Mucosa of descending colon (tissue), 3 donors: ENCODE measurements around the gene ENTPD2. TPM values are rescaled to one million over a fixed set of nuclear protein-coding genes. Genes with fewer than 3 reads are reported as not detected.

Experiments used
- ATAC-seq: fragments of 200-7000 bp; cut with Tn5 transposase; one replicate; pipeline ENCODE4 v1.9.1; 2020; ENCODE audit warnings: mild to moderate bottlenecking, moderate library complexity
- DNase-seq, 3 donors: peaks; one replicate each; pipeline ENCODE4 v3.0.0-alpha.2; 2020
- H3K36me3 ChIP-seq: fragments of 200-600 bp; one replicate; pipeline ENCODE4 v1.8.0; 2021; ENCODE audit warnings: low read depth, mild to moderate bottlenecking
- H3K4me1 ChIP-seq: fragments of 200-600 bp; one replicate; pipeline ENCODE4 v1.8.0; 2021; ENCODE audit warnings: low read depth, mild to moderate bottlenecking
- H3K4me3 ChIP-seq: fragments of 200-600 bp; one replicate; pipeline ENCODE4 v1.8.0; 2021; ENCODE audit warnings: mild to moderate bottlenecking
- H3K9me3 ChIP-seq: fragments of 200-600 bp; one replicate; pipeline ENCODE4 v1.8.0; 2021; ENCODE audit warnings: mild to moderate bottlenecking
- CTCF ChIP-seq: fragments of 200-600 bp; IDR thresholded peaks from one replicate; pipeline ENCODE4 v1.8.0; 2022; ENCODE audit warnings: antibody characterized with exemption, mild to moderate bottlenecking
- intact Hi-C, 2 donors: fragments of 100-400 bp; cut with DNase I in 1 of 2; cut with micrococcal nuclease in 1 of 2; formaldehyde crosslinking; loops; one replicate each; pipeline versions ENCODE4 v1.11.0 to v1.11.1; 2022; cut with DNase I, micrococcal nuclease
- total RNA-seq, 3 donors: library from RNA; stranded (reverse); fragmentation: NEBNext Ultra II Directional in 2 of 3; extraction: Animal tissue kit (Norgen Biotek cat#: 25700) in 2 of 3; gene quantifications; one replicate each; pipeline versions ENCODE4 v1.2.1 to v1.2.4, GENCODE V29; 2021 to 2023
- donor health status: DM: no; HTN: no; CAD: no; lungs with moderate emphysema.
- donor health status: DM: no; HTN: no; CAD: no.
- donor health status: DM: no; HTN: yes; CAD: no.

ENTPD2 gene
- total RNA-seq, 3 donors from 2014 or later: 7.7 to 26.8 (median 10.7) TPM

GRCh38 chr9:137021979-137022661 is 31.7 kb downstream of the ENTPD2 start:
- H3K4me3 ChIP-seq: no peak overlapping the region
- DNase-seq: peak; percentile 97 to 98 (median 98)
- no peaks in the 10 kb centered on the region for H3K36me3 ChIP-seq
- no peaks in the 10 kb centered on the region for H3K9me3 ChIP-seq
- no peak for TF ChIP-seq CTCF
- H3K4me1 ChIP-seq: peaks cover 31% of the 10 kb centered on the region
- intact Hi-C loops: no loop called here
- peak; percentile 93 for ATAC-seq

GRCh38 chr9:137021568-137021978 is 32.3 kb downstream of the ENTPD2 start:
- no peak for TF ChIP-seq CTCF
- DNase-seq (peak in 2 of 3 donors; percentile 58 to 74), ATAC-seq (peak; percentile 7)
- no peaks in the 10 kb centered on the region for H3K36me3 ChIP-seq
- H3K4me3 ChIP-seq: no peak overlapping the region
- H3K9me3 ChIP-seq: no peaks in the 10 kb centered on the region
- H3K4me1 ChIP-seq: peaks cover 27% of the 10 kb centered on the region
- intact Hi-C loops: no loop called here

- Histone ChIP-seq H3K36me3 (no peaks in the 10 kb centered on the region), H3K9me3 (no peaks in the 10 kb centered on the region), H3K4me1 (peaks cover 20% of the 10 kb centered on the region), H3K4me3 (no peak overlapping the region)
- intact Hi-C loops: no loop called here
- no peak for DNase-seq
- no peak for ATAC-seq
- no peak for TF ChIP-seq CTCF
Observed at GRCh38 chr9:137020771-137021567, 32.9 kb downstream of the ENTPD2 start.

GRCh38 chr9:137019891-137020683 is 33.8 kb downstream of the ENTPD2 start:
- DNase-seq: no peak
- intact Hi-C loops: no loop called here
- peaks cover 20% of the 10 kb centered on the region for H3K4me1 ChIP-seq
- no peak for ATAC-seq
- no peak for TF ChIP-seq CTCF
- no peaks in the 10 kb centered on the region for H3K9me3 ChIP-seq
- no peak overlapping the region for H3K4me3 ChIP-seq
- no peaks in the 10 kb centered on the region for H3K36me3 ChIP-seq

GRCh38 chr9:137018761-137019559 is 34.9 kb downstream of the ENTPD2 start:
- Histone ChIP-seq H3K9me3 (no peaks in the 10 kb centered on the region), H3K36me3 (no peaks in the 10 kb centered on the region)
- intact Hi-C loops: no loop called here

More at GRCh38 chr9:137018761-137019559, 34.9 kb downstream of the ENTPD2 start:
- H3K4me3 ChIP-seq: no peak overlapping the region
- no peak for TF ChIP-seq CTCF
- DNase-seq (no peak), ATAC-seq (no peak)
- peaks cover 20% of the 10 kb centered on the region for H3K4me1 ChIP-seq
